GM12878 (cell line): ENCODE measurements around the gene PLEKHA1. TPM values are rescaled to one million over a fixed set of nuclear protein-coding genes. Genes with fewer than 3 reads are reported as not detected.

Experiments
- ATAC-seq: fragments of 200-7000 bp; cut with Tn5 transposase; 3 replicates; pipeline ENCODE4 v1.9.1; 2020; ENCODE audit warnings: mild to moderate bottlenecking, moderate library complexity
- BruUV-seq: library from RNA; stranded (reverse); fragments of 400-500 nt; replicated peaks from 2 replicates; lab custom pipeline; 2021; lab: Mats Ljungman, UMichigan
- CTCF ChIA-PET: fragments of 300-600 bp; sonication (Branson Sonifier 250); formaldehyde crosslinking; extraction: SDS; loops from one replicate; lab custom pipeline; 2021; ENCODE audit warnings: inconsistent platforms; lab: Yijun Ruan, JAX
- POLR2A ChIA-PET: fragments of 350-600 bp; formaldehyde crosslinking; extraction: SDS; loops from one replicate; lab custom pipeline; 2021; ENCODE audit warnings: inconsistent platforms; lab: Charles Lee
- RAD21 ChIA-PET: fragments of 300-600 bp; sonication (Branson Sonifier 250); formaldehyde crosslinking; loops from one replicate; lab custom pipeline; 2023; ENCODE audit warnings: antibody characterized with exemption; ENCODE audit not compliant: unreplicated experiment; lab: Charles Lee
- SMC1A ChIA-PET: fragments of 300-600 bp; sonication (Branson Sonifier 250); formaldehyde crosslinking; loops from one replicate; lab custom pipeline; 2023; ENCODE audit not compliant: unreplicated experiment, uncharacterized antibody; lab: Charles Lee
- DNase-seq: peaks from one replicate; pipeline ENCODE4 v3.0.0-alpha.2; 2011; ENCODE audit warnings: low read depth, low spot score
- FAIRE-seq: peaks from 3 replicates; lab custom pipeline; 2011; peaks lifted over from hg19 to GRCh38; lab: Jason Lieb, UNC
- H2AFZ ChIP-seq: 2 replicates; pipeline ENCODE4 v1.6.0; 2011; ENCODE audit warnings: low read depth, low read length, control low read depth; ENCODE audit not compliant: control insufficient read depth
- H3K27ac ChIP-seq: 2 replicates; pipeline ENCODE4 v1.5.1; 2011; ENCODE audit warnings: control low read depth; ENCODE audit not compliant: control insufficient read depth, insufficient read depth
- H3K27me3 ChIP-seq, 2 experiments: replicated peaks in 1 of 2; 2 replicates each; pipeline versions ENCODE4 v1.6.0 to v1.6.1; 2011; ENCODE audit warnings: low read length in 1 of 2; ENCODE audit not compliant: control insufficient read depth in 2 of 2, insufficient read depth in 2 of 2
- H3K36me3 ChIP-seq, 2 experiments: 2 replicates each; pipeline ENCODE4 v1.5.1; 2011; ENCODE audit warnings: low read length in 1 of 2; ENCODE audit not compliant: control insufficient read depth in 2 of 2, insufficient read depth in 2 of 2
- H3K4me1 ChIP-seq: 2 replicates; pipeline ENCODE4 v1.6.1; 2011; ENCODE audit warnings: mild to moderate bottlenecking, low read length, moderate library complexity, mixed read lengths; ENCODE audit not compliant: control insufficient read depth, insufficient read depth
- H3K4me2 ChIP-seq: 2 replicates; pipeline ENCODE4 v1.6.0; 2011; ENCODE audit warnings: control low read depth; ENCODE audit not compliant: control insufficient read depth, insufficient read depth
- H3K4me3 ChIP-seq: fragments of 200-600 bp; sonication (generic); 2 replicates; pipeline ENCODE4 v1.5.1; 2016
- H3K79me2 ChIP-seq: 2 replicates; pipeline ENCODE4 v1.6.0; 2011; ENCODE audit warnings: low read length; ENCODE audit not compliant: control insufficient read depth, insufficient read depth
- H3K9ac ChIP-seq: 2 replicates; pipeline ENCODE4 v1.8.0; 2011; ENCODE audit warnings: low read length, control low read depth, mixed read lengths; ENCODE audit not compliant: control insufficient read depth, insufficient read depth
- H3K9me3 ChIP-seq: replicated peaks from 3 replicates; pipeline ENCODE4 v1.5.1; 2011; ENCODE audit warnings: mild to moderate bottlenecking, low read length; ENCODE audit not compliant: control insufficient read depth, insufficient read depth
- H4K20me1 ChIP-seq: 2 replicates; pipeline ENCODE4 v1.6.0; 2011; ENCODE audit not compliant: control insufficient read depth, insufficient read depth
- CEBPZ ChIP-seq: fragments of 150-350 bp; IDR thresholded peaks from 2 replicates; pipeline ENCODE4 v1.6.1; 2016; ENCODE audit warnings: low read depth, low read length
- CHD4 ChIP-seq: fragments of 200-600 bp; sonication (generic); IDR thresholded peaks from 2 replicates; pipeline ENCODE4 v1.6.1; 2016; ENCODE audit warnings: mild to moderate bottlenecking
- CREM ChIP-seq: IDR thresholded peaks from 2 replicates; pipeline ENCODE4 v1.6.1; 2014; ENCODE audit warnings: antibody characterized with exemption, low read depth
- EP300 ChIP-seq, 2 experiments: fragments of 150-350 bp in 1 of 2; IDR thresholded peaks; 2 replicates each; pipeline ENCODE4 v1.6.1; 2011 to 2012; ENCODE audit warnings: low read depth in 2 of 2, low read length in 2 of 2, borderline replicate concordance in 1 of 2, improper control_type of control experiment in 1 of 2, inconsistent platforms in 1 of 2; ENCODE audit not compliant: control insufficient read depth in 1 of 2
- HDGF ChIP-seq: fragments of 450-650 bp; IDR thresholded peaks from 2 replicates; pipeline ENCODE4 v1.6.1; 2016; ENCODE audit warnings: antibody characterized with exemption
- KDM1A ChIP-seq: fragments of 200-600 bp; sonication (generic); IDR thresholded peaks from 2 replicates; pipeline ENCODE4 v1.6.1; 2016; ENCODE audit warnings: borderline replicate concordance
- LARP7 ChIP-seq: fragments of 450-650 bp; IDR thresholded peaks from 2 replicates; pipeline ENCODE4 v1.6.1; 2017; ENCODE audit warnings: mild to moderate bottlenecking
- MTA2 ChIP-seq: fragments of 450-650 bp; IDR thresholded peaks from 2 replicates; pipeline ENCODE4 v1.6.1; 2016; ENCODE audit warnings: low read depth, mild to moderate bottlenecking, moderate library complexity
- MYB ChIP-seq: fragments of 150-350 bp; IDR thresholded peaks from 2 replicates; pipeline ENCODE4 v1.6.1; 2014; ENCODE audit warnings: mild to moderate bottlenecking, low read depth, low read length, borderline replicate concordance
- NFXL1 ChIP-seq: fragments of 450-650 bp; IDR thresholded peaks from 2 replicates; pipeline ENCODE4 v1.6.1; 2017; ENCODE audit warnings: antibody characterized with exemption, mild to moderate bottlenecking, borderline replicate concordance
- NR2C2 ChIP-seq: IDR thresholded peaks from 2 replicates; pipeline ENCODE4 v1.6.1; 2011; ENCODE audit warnings: borderline replicate concordance, low read depth; ENCODE audit not compliant: control insufficient read depth, insufficient read length
- POLR2AphosphoS5 ChIP-seq: IDR thresholded peaks from 2 replicates; pipeline ENCODE4 v1.6.1; 2011; ENCODE audit warnings: mild to moderate bottlenecking, low read length, inconsistent platforms
- SUZ12 ChIP-seq: fragments of 200-600 bp; sonication (generic); IDR thresholded peaks from one replicate; pipeline ENCODE4 v1.6.1; 2018; ENCODE audit warnings: antibody characterized with exemption, mild to moderate bottlenecking; ENCODE audit not compliant: unreplicated experiment
- TARDBP ChIP-seq: IDR thresholded peaks from 2 replicates; pipeline ENCODE4 v1.6.1; 2016; ENCODE audit warnings: borderline replicate concordance
- ZNF207 ChIP-seq: fragments of 450-650 bp; IDR thresholded peaks from 2 replicates; pipeline ENCODE4 v1.6.1; 2014; ENCODE audit warnings: antibody characterized with exemption, mild to moderate bottlenecking, borderline replicate concordance
- ZNF217 ChIP-seq: fragments of 450-650 bp; IDR thresholded peaks from 2 replicates; pipeline ENCODE4 v1.6.1; 2017; ENCODE audit warnings: antibody characterized with exemption, mild to moderate bottlenecking
- ZNF384 ChIP-seq: IDR thresholded peaks from 2 replicates; pipeline ENCODE4 v1.6.1; 2012; ENCODE audit warnings: low read depth, mild to moderate bottlenecking, low read length, improper control_type of control experiment, borderline replicate concordance
- WGBS: methylation state at CpG from one replicate; pipeline ENCODE4 v1.1.6; 2016; ENCODE audit warnings: low lambda C conversion rate; ENCODE audit not compliant: insufficient replicate concordance, insufficient coverage; ENCODE audit errors: missing lambda C conversion rate; 5-methylcytosine and 5-hydroxymethylcytosine counted together
- in situ Hi-C: fragments of 300-500 bp; cut with MboI; formaldehyde crosslinking; loops from 9 replicates; pipeline ENCODE4 v1.14.3; 2018; ENCODE audit warnings: mixed read lengths
- intact Hi-C: fragments of 100-400 bp; cut with micrococcal nuclease; formaldehyde crosslinking; loops from one replicate; pipeline ENCODE4 v1.14.2; 2022; ENCODE audit not compliant: unreplicated experiment
- polyA plus RNA-seq, 11 experiments: library from polyadenylated mRNA; depleted of rRNA in 4 of 11; unstranded in 6 of 11; stranded (reverse) in 5 of 11; fragments of >200 nt; fragmentation: Nextera tagmentation in 4 of 11; fragmentation: Illumina TruSeq in 1 of 11; extraction: Ambion mirVana in 4 of 11; extraction: Trizol in 1 of 11; gene quantifications; 1 replicate in 1 of 11; 2 replicates in 10 of 11; pipeline versions ENCODE4 v1.2.1 to v1.2.3, GENCODE V29; 2011 to 2016; ENCODE audit warnings: inconsistent platforms in 2 of 11, missing spikeins in 2 of 11, low read depth in 1 of 11
- total RNA-seq, 4 experiments: library from RNA; depleted of rRNA in 3 of 4; stranded (reverse); fragments of >200 nt in 3 of 4; fragmentation: Illumina TruSeq in 1 of 4; extraction: Trizol in 1 of 4; gene quantifications; 2 replicates each; pipeline versions ENCODE4 v1.2.1 to v1.2.3, GENCODE V29; 2013 to 2021

PLEKHA1 gene
- total and polyA plus RNA-seq, 10 of the 15 experiments (the other 5 are each of a cell fraction or from before 2014, with no cell fraction given) = 0.15 to 6.0 (median 0.32) TPM

GRCh38 chr10:122458693-122459092 lies 84.2 kb downstream of the PLEKHA1 start:
- 38% methylated on average over 5 of the region's 6 CpGs for WGBS
- TF ChIP-seq CHD4 = no peak
- TF ChIP-seq NFXL1 = no peak
- TF ChIP-seq HDGF = no peak
- no peak for TF ChIP-seq MYB
- TF ChIP-seq EP300 (IDR thresholded peaks at IDR 0.05; ENCODE audit: borderline replicate concordance in 1 of 2, control insufficient read depth in 1 of 2, low read depth in 2 of 2, low read length in 2 of 2) = no peak
- no peak for TF ChIP-seq ZNF217
- TF ChIP-seq KDM1A = no peak
- no peak for TF ChIP-seq TARDBP
- no TSS peak for BruUV-seq
- ChIA-PET RAD21 (no interaction called here), POLR2A (no interaction called here), CTCF (no interaction called here), SMC1A (no interaction called here)
- in situ Hi-C loops (no loop called here), intact Hi-C loops (no loop called here)
- Histone ChIP-seq H3K36me3 (no peaks in the 10 kb centered on the region), H2AFZ (no peak overlapping the region), H4K20me1 (no peaks in the 10 kb centered on the region), H3K9ac (no peak overlapping the region), H3K27me3 (peaks cover 1 to 14% of the 10 kb centered on the region in 2 experiments), H3K9me3 (no peaks in the 10 kb centered on the region), H3K4me2 (no peak overlapping the region), H3K27ac (no peak overlapping the region), H3K79me2 (no peaks in the 10 kb centered on the region), H3K4me3 (no peak overlapping the region), H3K4me1 (no peaks in the 10 kb centered on the region)
- DNase-seq = no peak
- FAIRE-seq = no peak
- no peak for ATAC-seq

GRCh38 chr10:122459561-122460273 lies 85.2 kb downstream of the PLEKHA1 start:
- CTCF ChIA-PET = no interaction called here
- no peaks in the 10 kb centered on the region for H3K36me3 ChIP-seq
- intact Hi-C loops = no loop called here
- no peaks in the 10 kb centered on the region for H3K9me3 ChIP-seq
- no peak overlapping the region for H3K4me2 ChIP-seq
- H3K4me1 ChIP-seq = no peaks in the 10 kb centered on the region
- in situ Hi-C loops = no loop called here
- H3K27ac ChIP-seq = no peak overlapping the region
- H2AFZ ChIP-seq = no peak overlapping the region
- peaks cover 1 to 14% of the 10 kb centered on the region in 2 experiments for H3K27me3 ChIP-seq
- whole genome bisulfite sequencing = 46% methylated on average over 14 of the region's 14 CpGs
- H4K20me1 ChIP-seq = no peaks in the 10 kb centered on the region
- no peak for FAIRE-seq
- RAD21 ChIA-PET = no interaction called here
- H3K79me2 ChIP-seq = no peaks in the 10 kb centered on the region
- BruUV-seq = no TSS peak
- POLR2A ChIA-PET = no interaction called here
- no peak for ATAC-seq
- no peak overlapping the region for H3K9ac ChIP-seq
- H3K4me3 ChIP-seq = no peak overlapping the region
- no peak for DNase-seq
- SMC1A ChIA-PET = no interaction called here
- TF ChIP-seq CEBPZ (no peak), MTA2 (no peak), ZNF384 (no peak), POLR2AphosphoS5 (no peak), NR2C2 (no peak), ZNF217 (no peak), ZNF207 (no peak), LARP7 (no peak), SUZ12 (no peak), CREM (no peak)
